Measurements from ENCODE around the gene LGALS4.

The LGALS4 gene

GRCh38 chr19:38849147-38849859 lies 36.6 kb upstream of the LGALS4 start:
- Histone ChIP-seq H3K79me1 (ENCODE audit: low read length) (peaks cover 27% of the 10 kb centered on the region), H3K14ac (ENCODE audit: low read length) (peak overlapping the region; percentile 98)

DNA sequence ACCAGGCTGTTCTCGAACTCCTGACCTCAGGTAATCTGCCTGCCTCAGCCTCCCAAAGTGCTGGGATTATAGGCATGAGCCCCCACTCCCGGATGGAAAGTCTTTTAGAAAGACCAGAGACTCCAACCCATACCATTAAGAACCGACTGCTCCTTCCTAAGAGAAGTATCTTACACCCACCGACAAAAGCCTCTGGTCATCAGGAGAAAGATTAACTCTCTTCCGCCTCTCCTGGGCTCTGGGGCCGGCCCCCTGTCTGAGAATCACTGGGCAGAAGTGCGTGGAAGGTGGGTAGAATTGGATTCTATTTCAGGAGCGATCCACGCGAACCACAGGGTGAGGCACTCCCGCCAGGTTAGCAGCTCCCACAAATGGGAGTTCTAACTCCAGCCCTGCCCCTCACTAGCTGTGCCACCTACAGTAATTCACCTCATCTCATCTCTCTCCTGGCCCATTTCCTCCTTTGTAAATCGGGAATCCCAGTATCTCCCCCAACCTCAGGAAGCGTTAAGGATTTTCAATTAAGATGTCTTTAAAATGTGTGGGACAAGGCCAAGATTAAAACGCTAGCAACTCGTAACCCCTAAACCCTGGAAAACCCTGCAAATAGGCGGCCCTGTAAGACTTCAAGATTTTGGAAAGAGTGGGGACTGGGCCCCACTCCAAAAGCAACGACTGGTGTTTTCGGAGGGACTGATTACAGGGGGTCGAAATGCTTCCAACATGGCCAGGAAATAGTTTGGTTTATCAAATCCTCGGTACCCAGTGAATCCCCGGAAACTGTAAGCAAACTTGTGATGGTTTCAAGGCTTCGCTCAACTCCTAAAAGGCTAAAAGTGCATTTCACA lies 35.8 kb upstream of the LGALS4 start:
- H3K14ac ChIP-seq (ENCODE audit: low read length): peak overlapping the region; percentile 42
- WGBS (ENCODE audit: extremely low coverage, insufficient coverage, insufficient read length): no CpG with 5 or more reads among the region's 22 CpGs
- H2AK5ac ChIP-seq (ENCODE audit: low read length): peak overlapping the region; percentile 49
- peak overlapping the region; percentile 58 for H2BK5ac ChIP-seq (ENCODE audit: low read depth, low read length, poor library complexity)
- DNase-seq: no peak
- peak overlapping the region; percentile 8 for H4K91ac ChIP-seq (ENCODE audit: low read depth, low read length)
- peaks cover 19 to 20% of the 10 kb centered on the region in 2 experiments for H3K4me1 ChIP-seq (ENCODE audit: control insufficient read depth in 1 of 2, insufficient read depth in 2 of 2, low read length in 2 of 2)
- peaks cover 27% of the 10 kb centered on the region for H3K79me1 ChIP-seq (ENCODE audit: low read length)
- peak overlapping the region; percentile 35 for H2AFZ ChIP-seq (ENCODE audit: insufficient read depth, low read length, poor library complexity)
- peak overlapping the region; percentile 99 for H3K27ac ChIP-seq (ENCODE audit: low read depth, low read length)
- peaks cover 28% of the 10 kb centered on the region for H3K79me2 ChIP-seq (ENCODE audit: control insufficient read depth, insufficient read depth, low read length, poor library complexity)
- H3K9ac ChIP-seq (ENCODE audit: low read length): peak overlapping the region; percentile 85
- H3K27me3 ChIP-seq (ENCODE audit: insufficient read depth, low read length): no peaks in the 10 kb centered on the region
- H4K8ac ChIP-seq (ENCODE audit: low read depth, low read length): peak overlapping the region; percentile 51
- no peaks in the 10 kb centered on the region for H3K9me3 ChIP-seq (ENCODE audit: insufficient read depth, low read depth, low read length)
- H3K4me2 ChIP-seq (ENCODE audit: low read length): peak overlapping the region; percentile 68
- peaks cover 43 to 45% of the 10 kb centered on the region in 2 experiments for H3K36me3 ChIP-seq (ENCODE audit: control insufficient read depth in 1 of 2, insufficient read depth in 2 of 2, low read length in 2 of 2)
- peak overlapping the region; percentile 95 for H3K4me3 ChIP-seq (ENCODE audit: low read depth, low read length)
- no peak overlapping the region for H3K18ac ChIP-seq (ENCODE audit: low read length)
- peak overlapping the region; percentile 99 for H3K4ac ChIP-seq (ENCODE audit: low read depth, low read length)
- H4K12ac ChIP-seq (ENCODE audit: low read depth, low read length): peak overlapping the region; percentile 32
- no peak overlapping the region for H2BK12ac ChIP-seq (ENCODE audit: low read length)
- peak overlapping the region; percentile 14 for H2BK120ac ChIP-seq (ENCODE audit: insufficient read depth, low read length, poor library complexity)
- no peak overlapping the region for H3K23ac ChIP-seq (ENCODE audit: low read length)

More at GRCh38 chr19:38849147-38849859, 36.6 kb upstream of the LGALS4 start:
- Histone ChIP-seq H2BK5ac (ENCODE audit: low read depth, low read length, poor library complexity) (peak overlapping the region; percentile 98), H3K23ac (ENCODE audit: low read length) (no peak overlapping the region), H2BK120ac (ENCODE audit: insufficient read depth, low read length, poor library complexity) (peak overlapping the region; percentile 98), H4K8ac (ENCODE audit: low read depth, low read length) (peak overlapping the region; percentile 97), H3K4ac (ENCODE audit: low read depth, low read length) (peak overlapping the region; percentile 99), H2BK12ac (ENCODE audit: low read length) (peak overlapping the region; percentile 12), H2AFZ (ENCODE audit: insufficient read depth, low read length, poor library complexity) (peak overlapping the region; percentile 53), H4K12ac (ENCODE audit: low read depth, low read length) (peak overlapping the region; percentile 84), H3K27me3 (ENCODE audit: insufficient read depth, low read length) (no peaks in the 10 kb centered on the region), H4K91ac (ENCODE audit: low read depth, low read length) (peak overlapping the region; percentile 100), H3K4me3 (ENCODE audit: low read depth, low read length) (peak overlapping the region; percentile 95), H3K79me2 (ENCODE audit: control insufficient read depth, insufficient read depth, low read length, poor library complexity) (peaks cover 28% of the 10 kb centered on the region), H3K4me1 (ENCODE audit: control insufficient read depth in 1 of 2, insufficient read depth in 2 of 2, low read length in 2 of 2) (peaks cover 19 to 20% of the 10 kb centered on the region in 2 experiments), H3K36me3 (ENCODE audit: control insufficient read depth in 1 of 2, insufficient read depth in 2 of 2, low read length in 2 of 2) (peaks cover 35 to 38% of the 10 kb centered on the region in 2 experiments), H2AK5ac (ENCODE audit: low read length) (peak overlapping the region; percentile 87), H3K27ac (ENCODE audit: low read depth, low read length) (peak overlapping the region; percentile 99), H3K9me3 (ENCODE audit: insufficient read depth, low read depth, low read length) (no peaks in the 10 kb centered on the region), H3K4me2 (ENCODE audit: low read length) (peak overlapping the region; percentile 68), H3K18ac (ENCODE audit: low read length) (peak overlapping the region; percentile 96), H3K9ac (ENCODE audit: low read length) (peak overlapping the region; percentile 85)
- peak; percentile 93 to 98 for DNase-seq
- WGBS (ENCODE audit: extremely low coverage, insufficient coverage, insufficient read length): no CpG with 5 or more reads among the region's 76 CpGs

DNA sequence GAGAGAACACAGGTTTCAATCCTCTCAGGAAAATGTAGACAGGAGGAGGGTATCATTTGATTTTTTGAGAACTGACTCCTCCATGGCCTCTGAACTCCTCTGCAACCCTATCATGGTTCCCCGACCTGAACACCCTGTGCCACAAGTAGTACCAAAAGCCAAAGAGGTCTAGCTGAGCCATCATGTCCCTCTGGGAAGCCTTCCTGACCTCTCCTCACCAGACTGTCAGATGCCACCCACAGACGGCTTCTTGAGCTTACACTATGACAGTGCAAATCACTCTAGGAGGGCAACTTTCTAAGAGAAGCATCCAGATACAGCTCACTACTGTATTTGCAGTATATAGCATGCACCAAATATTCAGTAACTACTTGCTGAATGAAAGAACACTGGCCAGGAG lies 33.4 kb upstream of the LGALS4 start:
- Histone ChIP-seq H2BK12ac (ENCODE audit: low read length) (no peak overlapping the region), H4K8ac (ENCODE audit: low read depth, low read length) (no peak overlapping the region), H2BK120ac (ENCODE audit: insufficient read depth, low read length, poor library complexity) (no peak overlapping the region), H3K4me3 (ENCODE audit: low read depth, low read length) (no peak overlapping the region), H2BK5ac (ENCODE audit: low read depth, low read length, poor library complexity) (no peak overlapping the region), H4K91ac (ENCODE audit: low read depth, low read length) (no peak overlapping the region), H2AK5ac (ENCODE audit: low read length) (no peak overlapping the region), H3K27me3 (ENCODE audit: insufficient read depth, low read length) (no peaks in the 10 kb centered on the region), H3K27ac (ENCODE audit: low read depth, low read length) (no peak overlapping the region), H3K36me3 (ENCODE audit: control insufficient read depth in 1 of 2, insufficient read depth in 2 of 2, low read length in 2 of 2) (peaks cover 67% of the 10 kb centered on the region in 2 experiments), H3K79me2 (ENCODE audit: control insufficient read depth, insufficient read depth, low read length, poor library complexity) (peaks cover 21% of the 10 kb centered on the region), H3K14ac (ENCODE audit: low read length) (no peak overlapping the region), H3K4ac (ENCODE audit: low read depth, low read length) (peak overlapping the region; percentile 53), H3K23ac (ENCODE audit: low read length) (no peak overlapping the region), H4K12ac (ENCODE audit: low read depth, low read length) (no peak overlapping the region), H3K9ac (ENCODE audit: low read length) (no peak overlapping the region), H3K18ac (ENCODE audit: low read length) (no peak overlapping the region), H2AFZ (ENCODE audit: insufficient read depth, low read length, poor library complexity) (no peak overlapping the region), H3K4me1 (ENCODE audit: control insufficient read depth in 1 of 2, insufficient read depth in 2 of 2, low read length in 2 of 2) (peaks cover 11 to 12% of the 10 kb centered on the region in 2 experiments), H3K4me2 (ENCODE audit: low read length) (no peak overlapping the region), H3K9me3 (ENCODE audit: insufficient read depth, low read depth, low read length) (no peaks in the 10 kb centered on the region), H3K79me1 (ENCODE audit: low read length) (peaks cover 12% of the 10 kb centered on the region)
- DNase-seq: no peak
- WGBS (ENCODE audit: extremely low coverage, insufficient coverage, insufficient read length): no CpG with 5 or more reads among the region's 2 CpGs

- Histone ChIP-seq H3K9me3 (ENCODE audit: insufficient read depth, low read depth, low read length) (no peaks in the 10 kb centered on the region), H4K12ac (ENCODE audit: low read depth, low read length) (no peak overlapping the region), H2BK120ac (ENCODE audit: insufficient read depth, low read length, poor library complexity) (no peak overlapping the region), H3K4me2 (ENCODE audit: low read length) (no peak overlapping the region), H3K27ac (ENCODE audit: low read depth, low read length) (no peak overlapping the region), H3K4ac (ENCODE audit: low read depth, low read length) (peak overlapping the region; percentile 53), H3K36me3 (ENCODE audit: control insufficient read depth in 1 of 2, insufficient read depth in 2 of 2, low read length in 2 of 2) (peaks cover 72 to 73% of the 10 kb centered on the region in 2 experiments), H3K79me2 (ENCODE audit: control insufficient read depth, insufficient read depth, low read length, poor library complexity) (peaks cover 19% of the 10 kb centered on the region), H2AFZ (ENCODE audit: insufficient read depth, low read length, poor library complexity) (no peak overlapping the region), H3K9ac (ENCODE audit: low read length) (no peak overlapping the region), H4K8ac (ENCODE audit: low read depth, low read length) (no peak overlapping the region), H3K4me1 (ENCODE audit: control insufficient read depth in 1 of 2, insufficient read depth in 2 of 2, low read length in 2 of 2) (peaks cover 10 to 11% of the 10 kb centered on the region in 2 experiments), H3K18ac (ENCODE audit: low read length) (no peak overlapping the region), H3K4me3 (ENCODE audit: low read depth, low read length) (no peak overlapping the region), H3K79me1 (ENCODE audit: low read length) (peaks cover 9% of the 10 kb centered on the region), H2BK5ac (ENCODE audit: low read depth, low read length, poor library complexity) (no peak overlapping the region), H4K91ac (ENCODE audit: low read depth, low read length) (no peak overlapping the region), H3K27me3 (ENCODE audit: insufficient read depth, low read length) (no peaks in the 10 kb centered on the region), H2BK12ac (ENCODE audit: low read length) (no peak overlapping the region), H3K14ac (ENCODE audit: low read length) (no peak overlapping the region), H3K23ac (ENCODE audit: low read length) (no peak overlapping the region), H2AK5ac (ENCODE audit: low read length) (no peak overlapping the region)
- no peak for DNase-seq
- no CpG with 5 or more reads among the region's 14 CpGs for WGBS (ENCODE audit: extremely low coverage, insufficient coverage, insufficient read length)
These were observed 32.8 kb upstream of the LGALS4 start for GRCh38 chr19:38845374-38846024.
